Hepatocyte (in vitro differentiated cells): ENCODE measurements around the gene COL4A2. TPM values are rescaled to one million over a fixed set of nuclear protein-coding genes. Genes with fewer than 3 reads are reported as not detected.

Source experiments
- DNase-seq: peaks from one replicate; pipeline ENCODE4 v3.0.0-alpha.2; 2016; ENCODE audit warnings: low spot score
- H2AFZ ChIP-seq: fragments of 200-600 bp; sonication (generic); 2 replicates; pipeline ENCODE4 v1.6.0; 2016; ENCODE audit warnings: antibody characterized with exemption, mild to moderate bottlenecking
- H3K27ac ChIP-seq: fragments of 200-600 bp; sonication (generic); 2 replicates; pipeline ENCODE4 v1.5.1; 2016; ENCODE audit warnings: mild to moderate bottlenecking
- H3K27me3 ChIP-seq: fragments of 200-600 bp; sonication (generic); 2 replicates; pipeline ENCODE4 v1.6.1; 2016
- H3K36me3 ChIP-seq: fragments of 200-600 bp; sonication (generic); replicated peaks from 2 replicates; pipeline ENCODE4 v1.5.1; 2016; ENCODE audit warnings: low read depth; ENCODE audit not compliant: insufficient read depth
- H3K4me1 ChIP-seq: fragments of 200-600 bp; sonication (generic); 2 replicates; pipeline ENCODE4 v1.5.1; 2016; ENCODE audit warnings: mild to moderate bottlenecking, moderate library complexity; ENCODE audit not compliant: insufficient read depth
- H3K4me2 ChIP-seq: fragments of 200-600 bp; sonication (generic); 2 replicates; pipeline ENCODE4 v1.6.0; 2016
- H3K4me3 ChIP-seq: fragments of 200-600 bp; sonication (generic); 2 replicates; pipeline ENCODE4 v1.5.1; 2016; ENCODE audit warnings: mild to moderate bottlenecking
- H3K79me2 ChIP-seq: fragments of 200-600 bp; sonication (generic); 2 replicates; pipeline ENCODE4 v1.6.0; 2017; ENCODE audit warnings: mild to moderate bottlenecking
- H3K9me2 ChIP-seq: fragments of 200-600 bp; sonication (generic); replicated peaks from 2 replicates; pipeline ENCODE4 v1.6.0; 2017; ENCODE audit warnings: mild to moderate bottlenecking; ENCODE audit not compliant: insufficient read depth
- H3K9me3 ChIP-seq: fragments of 200-600 bp; sonication (generic); 2 replicates; pipeline ENCODE4 v1.5.1; 2016; ENCODE audit warnings: low read depth, mild to moderate bottlenecking
- H4K20me1 ChIP-seq: fragments of 200-600 bp; sonication (generic); 2 replicates; pipeline ENCODE4 v1.6.0; 2016; ENCODE audit warnings: mild to moderate bottlenecking; ENCODE audit not compliant: insufficient read depth, poor library complexity, severe bottlenecking
- EZH2 ChIP-seq: fragments of 200-600 bp; sonication (generic); IDR thresholded peaks from 2 replicates; pipeline ENCODE4 v1.6.1; 2016; ENCODE audit warnings: antibody characterized with exemption, mild to moderate bottlenecking, borderline replicate concordance
- EZH2phosphoT487 ChIP-seq: fragments of 200-600 bp; sonication (generic); IDR thresholded peaks from one replicate; pipeline ENCODE4 v1.6.1; 2018; ENCODE audit warnings: antibody characterized with exemption, mild to moderate bottlenecking, low read depth, moderate library complexity; ENCODE audit not compliant: unreplicated experiment, severe bottlenecking
- WGBS: methylation state at CpG from one replicate; pipeline ENCODE4 v1.1.6; 2016; ENCODE audit warnings: low lambda C conversion rate; ENCODE audit errors: missing lambda C conversion rate; 5-methylcytosine and 5-hydroxymethylcytosine counted together
- polyA plus RNA-seq: library from polyadenylated mRNA; unstranded; fragments of >200 nt; fragmentation: Nextera tagmentation; extraction: Ambion mirVana; gene quantifications from 2 replicates; pipeline ENCODE4 v1.2.1, GENCODE V29; 2016
- total RNA-seq: library from RNA; depleted of rRNA; stranded (reverse); fragments of >200 nt; gene quantifications from 2 replicates; pipeline ENCODE4 v1.2.3, GENCODE V29; 2014
- TF ChIP-seq, protein P1 (sequence below): fragments of 200-600 bp; sonication (generic); IDR thresholded peaks from 2 replicates; pipeline ENCODE4 v1.5.1; 2016; ENCODE audit warnings: antibody characterized with exemption, mild to moderate bottlenecking; ENCODE audit not compliant: poor library complexity

The COL4A2 gene
- total and polyA plus RNA-seq, 2 experiments from 2014 or later = 171 to 221 TPM

GRCh38 chr13:110410000-110410399 lies 102.9 kb downstream of the COL4A2 start:
- Histone ChIP-seq H3K36me3 (no peaks in the 10 kb centered on the region), H3K4me2 (no peak overlapping the region), H3K4me3 (no peak overlapping the region), H3K79me2 (no peaks in the 10 kb centered on the region), H3K27ac (peak overlapping the region; percentile 53), H4K20me1 (no peaks in the 10 kb centered on the region), H3K9me3 (no peaks in the 10 kb centered on the region), H3K4me1 (peaks cover 21% of the 10 kb centered on the region), H3K9me2 (no peaks in the 10 kb centered on the region), H2AFZ (no peak overlapping the region), H3K27me3 (no peaks in the 10 kb centered on the region)
- WGBS = 87% methylated on average over 10 of the region's 10 CpGs
- TF ChIP-seq EZH2 (no peak), EZH2phosphoT487 (no peak)
- TF ChIP-seq, protein P1, sequence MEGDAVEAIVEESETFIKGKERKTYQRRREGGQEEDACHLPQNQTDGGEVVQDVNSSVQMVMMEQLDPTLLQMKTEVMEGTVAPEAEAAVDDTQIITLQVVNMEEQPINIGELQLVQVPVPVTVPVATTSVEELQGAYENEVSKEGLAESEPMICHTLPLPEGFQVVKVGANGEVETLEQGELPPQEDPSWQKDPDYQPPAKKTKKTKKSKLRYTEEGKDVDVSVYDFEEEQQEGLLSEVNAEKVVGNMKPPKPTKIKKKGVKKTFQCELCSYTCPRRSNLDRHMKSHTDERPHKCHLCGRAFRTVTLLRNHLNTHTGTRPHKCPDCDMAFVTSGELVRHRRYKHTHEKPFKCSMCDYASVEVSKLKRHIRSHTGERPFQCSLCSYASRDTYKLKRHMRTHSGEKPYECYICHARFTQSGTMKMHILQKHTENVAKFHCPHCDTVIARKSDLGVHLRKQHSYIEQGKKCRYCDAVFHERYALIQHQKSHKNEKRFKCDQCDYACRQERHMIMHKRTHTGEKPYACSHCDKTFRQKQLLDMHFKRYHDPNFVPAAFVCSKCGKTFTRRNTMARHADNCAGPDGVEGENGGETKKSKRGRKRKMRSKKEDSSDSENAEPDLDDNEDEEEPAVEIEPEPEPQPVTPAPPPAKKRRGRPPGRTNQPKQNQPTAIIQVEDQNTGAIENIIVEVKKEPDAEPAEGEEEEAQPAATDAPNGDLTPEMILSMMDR = no peak
- DNase-seq = no peak

GRCh38 chr13:110410936-110411687 lies 104.0 kb downstream of the COL4A2 start:
- no peak overlapping the region for H3K4me3 ChIP-seq
- no peaks in the 10 kb centered on the region for H3K9me2 ChIP-seq
- H3K36me3 ChIP-seq = no peaks in the 10 kb centered on the region
- no peak overlapping the region for H2AFZ ChIP-seq
- no peaks in the 10 kb centered on the region for H4K20me1 ChIP-seq
- H3K4me1 ChIP-seq = peaks cover 17% of the 10 kb centered on the region
- H3K27ac ChIP-seq = peak overlapping the region; percentile 69
- H3K9me3 ChIP-seq = no peaks in the 10 kb centered on the region
- H3K27me3 ChIP-seq = no peaks in the 10 kb centered on the region
- DNase-seq = no peak
- TF ChIP-seq EZH2phosphoT487 (no peak), EZH2 (no peak)
- TF ChIP-seq, protein P1 = no peak
- H3K4me2 ChIP-seq = peak overlapping the region; percentile 5
- no peaks in the 10 kb centered on the region for H3K79me2 ChIP-seq
- WGBS = 71% methylated on average over 12 of the region's 12 CpGs

GRCh38 chr13:110411688-110412059 lies 104.6 kb downstream of the COL4A2 start:
- DNase-seq = no peak
- Histone ChIP-seq H3K9me3 (no peaks in the 10 kb centered on the region), H4K20me1 (no peaks in the 10 kb centered on the region), H3K36me3 (no peaks in the 10 kb centered on the region), H3K4me3 (no peak overlapping the region), H3K27ac (peak overlapping the region; percentile 69), H3K4me1 (peaks cover 16% of the 10 kb centered on the region), H3K79me2 (no peaks in the 10 kb centered on the region), H3K4me2 (peak overlapping the region; percentile 5), H3K9me2 (no peaks in the 10 kb centered on the region), H2AFZ (no peak overlapping the region), H3K27me3 (no peaks in the 10 kb centered on the region)
- WGBS = 86% methylated on average over 3 of the region's 3 CpGs
- TF ChIP-seq, protein P1 = no peak
- no peak for TF ChIP-seq EZH2
- TF ChIP-seq EZH2phosphoT487 = no peak
